AG04450 (cell line): ENCODE measurements around the gene TMEM258. TPM values are rescaled to one million over a fixed set of nuclear protein-coding genes. Genes with fewer than 3 reads are reported as not detected.

ENCODE experiments used
- CTCF ChIA-PET: fragments of 300-600, 350-600 bp; formaldehyde crosslinking; extraction: SDS; loops from one replicate; lab custom pipeline; 2022; ENCODE audit warnings: antibody characterized with exemption, inconsistent platforms; lab: Charles Lee
- POLR2A ChIA-PET: fragments of 350-600 bp; formaldehyde crosslinking; extraction: SDS; loops from one replicate; lab custom pipeline; 2021; ENCODE audit warnings: antibody characterized with exemption, inconsistent platforms; lab: Yijun Ruan, JAX
- DNase-seq: peaks from one replicate; pipeline ENCODE4 v3.0.0-alpha.2; 2011; ENCODE audit warnings: low read depth, low spot score
- H3K27ac ChIP-seq: one replicate; pipeline ENCODE4 v1.5.1; 2012; ENCODE audit warnings: low read depth, low read length, control low read depth
- H3K27me3 ChIP-seq: one replicate; pipeline ENCODE4 v1.6.0; 2012; ENCODE audit warnings: low read length; ENCODE audit not compliant: control insufficient read depth, insufficient read depth
- H3K4me3 ChIP-seq: 2 replicates; pipeline ENCODE4 v1.5.1; 2011; ENCODE audit warnings: mild to moderate bottlenecking, low read depth, low read length, control low read depth
- H3K9me3 ChIP-seq: 2 replicates; pipeline ENCODE4 v1.5.1; 2012; ENCODE audit warnings: low read length; ENCODE audit not compliant: control insufficient read depth, insufficient read depth
- CTCF ChIP-seq: IDR thresholded peaks from 2 replicates; pipeline ENCODE4 v1.5.1; 2011; ENCODE audit warnings: low read depth, low read length, control low read depth, inconsistent platforms
- polyA minus RNA-seq: library from RNA; depleted of rRNA, polyadenylated mRNA; stranded (reverse); fragments of >200 nt; gene quantifications from 2 replicates; pipeline ENCODE4 v1.2.3, GENCODE V29; 2011; rRNA and poly(A)+ RNA removed
- polyA plus RNA-seq: library from polyadenylated mRNA; depleted of rRNA; stranded (reverse); fragments of >200 nt; gene quantifications from 2 replicates; pipeline ENCODE4 v1.2.3, GENCODE V29; 2011; rRNA removed

The TMEM258 gene
- polyA plus RNA-seq (300 and 356 TPM in 2 replicates), polyA minus RNA-seq (111 and 128 TPM in 2 replicates)

- no peak for TF ChIP-seq CTCF
- CTCF ChIA-PET, result interaction anchor here (0.9 to 3.2 kb wide), 4 partner anchors 43 to 316 kb away, joined by 4 to 12 read pairs (median 10); no protein-coding TSS in a partner anchor
- Histone ChIP-seq H3K27ac (peak within 1 kb of the TSS; percentile 100), H3K9me3 (no peaks in the 10 kb centered on the region; the same call in 1 of the 2 replicates), H3K27me3 (no peaks in the 10 kb centered on the region), H3K4me3 (peak within 1 kb of the TSS; percentile 96)
- peak; percentile 88 for DNase-seq
- POLR2A ChIA-PET, result interaction anchor here (0.8 to 2.3 kb wide), 5 partner anchors 13 to 935 kb away, joined by 3 to 13 read pairs (median 3); partner anchors contain the start of gene HNRNPUL2
Observed at GRCh38 chr11:61792310-61793082, at the start of gene TMEM258, which contains the start of gene FEN1. TMEM258 (minus strand) TSS chr11:61792599; CDS start chr11:61792558, 41 bp downstream. FEN1 (plus strand) TSS chr11:61792911; CDS start chr11:61795362, 2,451 bp downstream.

- no peak for DNase-seq
- ChIA-PET POLR2A (no interaction called here), CTCF (interaction anchor here (0.6 to 1.6 kb wide), 4 partner anchors 56 to 266 kb away, joined by 3 to 4 read pairs (median 3); no protein-coding TSS in a partner anchor)
- Histone ChIP-seq H3K27ac (no peak overlapping the region), H3K9me3 (no peaks in the 10 kb centered on the region; the same call in 1 of the 2 replicates), H3K27me3 (no peaks in the 10 kb centered on the region), H3K4me3 (no peak overlapping the region)
- TF ChIP-seq CTCF, result no peak
Observed at GRCh38 chr11:61841636-61842527, 49.5 kb upstream of the TMEM258 start.

GRCh38 chr11:61840371-61840770 is 48.0 kb upstream of the TMEM258 start:
- no peak for TF ChIP-seq CTCF
- Histone ChIP-seq H3K27ac (no peak overlapping the region), H3K9me3 (no peaks in the 10 kb centered on the region; the same call in 1 of the 2 replicates), H3K4me3 (no peak overlapping the region), H3K27me3 (no peaks in the 10 kb centered on the region)
- DNase-seq, result no peak
- ChIA-PET CTCF (interaction anchor here (2.3 kb wide), 1 partner anchor 43 kb away, joined by 9 read pairs; no protein-coding TSS in a partner anchor), POLR2A (interaction anchor here (0.7 kb wide), 1 partner anchor 9 kb away, joined by 4 read pairs; no protein-coding TSS in a partner anchor)

- CTCF ChIA-PET, result interaction anchor here (2.3 kb wide), 1 partner anchor 42 kb away, joined by 9 read pairs; no protein-coding TSS in a partner anchor
- POLR2A ChIA-PET, result no interaction called here
- Histone ChIP-seq H3K4me3 (no peak overlapping the region), H3K27ac (no peak overlapping the region), H3K9me3 (no peaks in the 10 kb centered on the region; the same call in 1 of the 2 replicates), H3K27me3 (no peaks in the 10 kb centered on the region)
- TF ChIP-seq CTCF, result no peak
- no peak for DNase-seq
Observed at GRCh38 chr11:61839742-61840141, 47.3 kb upstream of the TMEM258 start.
